Ishikawa (cell line): Measurements from ENCODE around the gene SAT1.

ENCODE experiments used
- EP300 ChIP-seq: IDR thresholded peaks from 2 replicates; pipeline ENCODE4 v1.6.1; 2012; ENCODE audit warnings: borderline replicate concordance
- RAD21 ChIP-seq: IDR thresholded peaks from 2 replicates; pipeline ENCODE4 v1.6.1; 2012; ENCODE audit warnings: low read depth
- TF ChIP-seq, protein P1 (sequence below): IDR thresholded peaks from 2 replicates; pipeline ENCODE4 v1.6.1; 2012; ENCODE audit warnings: low read depth, mild to moderate bottlenecking

- no peak for TF ChIP-seq RAD21
- TF ChIP-seq, protein P1, sequence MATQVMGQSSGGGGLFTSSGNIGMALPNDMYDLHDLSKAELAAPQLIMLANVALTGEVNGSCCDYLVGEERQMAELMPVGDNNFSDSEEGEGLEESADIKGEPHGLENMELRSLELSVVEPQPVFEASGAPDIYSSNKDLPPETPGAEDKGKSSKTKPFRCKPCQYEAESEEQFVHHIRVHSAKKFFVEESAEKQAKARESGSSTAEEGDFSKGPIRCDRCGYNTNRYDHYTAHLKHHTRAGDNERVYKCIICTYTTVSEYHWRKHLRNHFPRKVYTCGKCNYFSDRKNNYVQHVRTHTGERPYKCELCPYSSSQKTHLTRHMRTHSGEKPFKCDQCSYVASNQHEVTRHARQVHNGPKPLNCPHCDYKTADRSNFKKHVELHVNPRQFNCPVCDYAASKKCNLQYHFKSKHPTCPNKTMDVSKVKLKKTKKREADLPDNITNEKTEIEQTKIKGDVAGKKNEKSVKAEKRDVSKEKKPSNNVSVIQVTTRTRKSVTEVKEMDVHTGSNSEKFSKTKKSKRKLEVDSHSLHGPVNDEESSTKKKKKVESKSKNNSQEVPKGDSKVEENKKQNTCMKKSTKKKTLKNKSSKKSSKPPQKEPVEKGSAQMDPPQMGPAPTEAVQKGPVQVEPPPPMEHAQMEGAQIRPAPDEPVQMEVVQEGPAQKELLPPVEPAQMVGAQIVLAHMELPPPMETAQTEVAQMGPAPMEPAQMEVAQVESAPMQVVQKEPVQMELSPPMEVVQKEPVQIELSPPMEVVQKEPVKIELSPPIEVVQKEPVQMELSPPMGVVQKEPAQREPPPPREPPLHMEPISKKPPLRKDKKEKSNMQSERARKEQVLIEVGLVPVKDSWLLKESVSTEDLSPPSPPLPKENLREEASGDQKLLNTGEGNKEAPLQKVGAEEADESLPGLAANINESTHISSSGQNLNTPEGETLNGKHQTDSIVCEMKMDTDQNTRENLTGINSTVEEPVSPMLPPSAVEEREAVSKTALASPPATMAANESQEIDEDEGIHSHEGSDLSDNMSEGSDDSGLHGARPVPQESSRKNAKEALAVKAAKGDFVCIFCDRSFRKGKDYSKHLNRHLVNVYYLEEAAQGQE = no peak
- TF ChIP-seq EP300 = no peak
Measured at GRCh38 chrX:23822397-23822796, 39.4 kb downstream of the SAT1 start.
